NB4 (cell line): ENCODE data around the gene TRIO.

Experiments
- DNase-seq: peaks from one replicate; pipeline ENCODE4 v3.0.0; 2010; ENCODE audit warnings: low read depth
- H3K4me3 ChIP-seq: one replicate; pipeline ENCODE4 v1.5.1; 2011; ENCODE audit warnings: mild to moderate bottlenecking, low read depth, low read length, moderate library complexity
- CTCF ChIP-seq: IDR thresholded peaks from one replicate; pipeline ENCODE4 v1.5.1; 2012; ENCODE audit warnings: low read depth, low read length
- MAX ChIP-seq: IDR thresholded peaks from 2 replicates; pipeline ENCODE4 v1.6.1; 2011; ENCODE audit warnings: low read depth, low read length
- MYC ChIP-seq: IDR thresholded peaks from 2 replicates; pipeline ENCODE4 v1.6.1; 2011; ENCODE audit warnings: low read depth, low read length
- POLR2A ChIP-seq: IDR thresholded peaks from 2 replicates; pipeline ENCODE4 v1.6.1; 2011; ENCODE audit warnings: mild to moderate bottlenecking; ENCODE audit not compliant: insufficient read length; ENCODE audit errors: extremely low read depth

Gene TRIO

GRCh38 chr5:14475045-14475444, 331.9 kb downstream of the TRIO start:
- DNase-seq, result no peak
- TF ChIP-seq POLR2A, result no peak
- no peak for TF ChIP-seq MAX
- TF ChIP-seq MYC, result no peak
- H3K4me3 ChIP-seq, result no peak overlapping the region

- no peak overlapping the region for H3K4me3 ChIP-seq
- no peak for DNase-seq
- TF ChIP-seq CTCF, result no peak
- no peak for TF ChIP-seq MAX
These were observed 333.8 kb downstream of the TRIO start for GRCh38 chr5:14476786-14477435.

GRCh38 chr5:14479143-14479696, 336.1 kb downstream of the TRIO start:
- no peak for DNase-seq
- no peak overlapping the region for H3K4me3 ChIP-seq
- TF ChIP-seq MAX (no peak), CTCF (no peak), MYC (no peak), POLR2A (no peak)

- TF ChIP-seq MAX (no peak), POLR2A (no peak), CTCF (no peak), MYC (no peak)
- H3K4me3 ChIP-seq, result no peak overlapping the region
- no peak for DNase-seq
These were observed 338.2 kb downstream of the TRIO start for GRCh38 chr5:14481349-14481748.

GRCh38 chr5:14482085-14482484, 338.9 kb downstream of the TRIO start:
- TF ChIP-seq MYC, result no peak
- TF ChIP-seq POLR2A, result no peak
- TF ChIP-seq MAX, result no peak
- no peak for TF ChIP-seq CTCF
- H3K4me3 ChIP-seq, result no peak overlapping the region
- DNase-seq, result no peak

- no peak overlapping the region for H3K4me3 ChIP-seq
- no peak for TF ChIP-seq POLR2A
- TF ChIP-seq MYC, result no peak
- no peak for TF ChIP-seq MAX
- no peak for TF ChIP-seq CTCF
- no peak for DNase-seq
These were observed 340.5 kb downstream of the TRIO start for GRCh38 chr5:14483504-14484157.
